Measurements from ENCODE around the gene IL1RAPL1. TPM values are rescaled to one million over a fixed set of nuclear protein-coding genes. Genes with fewer than 3 reads are reported as not detected.

IL1RAPL1 gene
- total RNA-seq, 4 donors from 2014 or later, result 0.24 to 6.2 TPM; not detected in 2

GRCh38 chrX:29665532-29665931 is 1078.3 kb downstream of the IL1RAPL1 start:
- Histone ChIP-seq H3K27me3 (no peaks in the 10 kb centered on the region), H3K9me3 (no peaks in the 10 kb centered on the region), H3K4me3 (no peak overlapping the region), H3K4me1 (no peaks in the 10 kb centered on the region), H3K27ac (no peak overlapping the region), H3K36me3 (no peaks in the 10 kb centered on the region)
- DNase-seq, result no peak
- TF ChIP-seq POLR2A (IDR thresholded peaks at IDR 0.05) (no peak), CTCF (IDR thresholded peaks at IDR 0.05) (no peak)
- intact Hi-C loops (cut with DNase I; ENCODE audit: low total_unique reads), result no loop called here

DNA sequence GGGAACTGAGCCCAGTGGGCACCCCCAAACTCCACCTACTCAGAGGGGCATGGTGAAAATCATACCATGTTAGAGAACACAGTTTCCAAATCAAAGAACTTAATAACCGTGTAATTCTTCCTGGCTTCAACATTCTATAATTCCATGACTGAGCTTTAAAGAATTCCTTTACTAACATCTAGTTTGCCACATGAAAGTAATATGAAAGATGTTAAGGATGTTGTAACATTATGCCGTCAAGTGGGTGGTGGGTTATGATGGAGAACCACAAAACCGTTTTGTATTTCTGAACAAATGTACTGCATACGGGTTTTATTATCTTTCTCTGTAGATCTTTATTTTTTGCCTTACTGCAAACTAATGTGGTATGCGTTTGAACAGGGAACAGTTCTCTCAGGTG is 1079.1 kb downstream of the IL1RAPL1 start:
- H3K27me3 ChIP-seq, result no peaks in the 10 kb centered on the region
- no peak overlapping the region for H3K27ac ChIP-seq
- no peak overlapping the region for H3K4me3 ChIP-seq
- no peak for DNase-seq
- no peaks in the 10 kb centered on the region for H3K36me3 ChIP-seq
- intact Hi-C loops (cut with DNase I; ENCODE audit: low total_unique reads), result no loop called here
- TF ChIP-seq POLR2A (IDR thresholded peaks at IDR 0.05) (no peak), CTCF (IDR thresholded peaks at IDR 0.05) (no peak)
- H3K9me3 ChIP-seq, result no peaks in the 10 kb centered on the region
- no peaks in the 10 kb centered on the region for H3K4me1 ChIP-seq

- Histone ChIP-seq H3K36me3 (no peaks in the 10 kb centered on the region), H3K27ac (no peak overlapping the region), H3K4me3 (no peak overlapping the region), H3K4me1 (no peaks in the 10 kb centered on the region), H3K9me3 (no peaks in the 10 kb centered on the region), H3K27me3 (no peaks in the 10 kb centered on the region)
- intact Hi-C loops (cut with DNase I; ENCODE audit: low total_unique reads), result no loop called here
- TF ChIP-seq CTCF (IDR thresholded peaks at IDR 0.05), result no peak
- TF ChIP-seq POLR2A (IDR thresholded peaks at IDR 0.05), result no peak
- DNase-seq, result no peak
These were observed 1084.2 kb downstream of the IL1RAPL1 start for GRCh38 chrX:29671421-29671820.

- intact Hi-C loops (cut with DNase I; ENCODE audit: low total_unique reads), result no loop called here
- no peaks in the 10 kb centered on the region for H3K4me1 ChIP-seq
- H3K4me3 ChIP-seq, result no peak overlapping the region
- no peak for DNase-seq
- H3K36me3 ChIP-seq, result no peaks in the 10 kb centered on the region
- no peak overlapping the region for H3K27ac ChIP-seq
- peaks cover 0 to 3% of the 10 kb centered on the region in 2 donors for H3K9me3 ChIP-seq
- H3K27me3 ChIP-seq, result no peaks in the 10 kb centered on the region
- TF ChIP-seq POLR2A (IDR thresholded peaks at IDR 0.05) (no peak), CTCF (IDR thresholded peaks at IDR 0.05) (no peak)
These were observed 1100.4 kb downstream of the IL1RAPL1 start for GRCh38 chrX:29687687-29688086.

DNA sequence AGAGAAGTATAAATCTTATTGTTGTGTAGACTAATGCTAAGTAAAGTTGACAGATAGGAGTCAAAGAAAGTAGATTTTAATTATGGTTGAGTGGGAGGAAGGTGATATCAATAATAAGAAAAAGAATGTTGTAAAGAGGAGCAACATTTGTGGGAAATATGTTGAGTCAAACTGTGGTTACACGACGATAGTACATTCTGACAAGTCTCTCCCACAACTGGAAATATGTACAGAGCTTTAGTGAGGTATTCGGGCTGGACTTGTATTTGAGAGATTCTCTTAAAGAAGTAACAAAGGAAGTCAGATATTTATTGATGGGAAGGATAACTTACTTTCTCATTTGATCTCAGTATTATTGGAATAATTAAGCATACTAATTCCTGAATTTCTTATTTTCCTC is 1102.8 kb downstream of the IL1RAPL1 start:
- Histone ChIP-seq H3K27me3 (no peaks in the 10 kb centered on the region), H3K4me1 (no peaks in the 10 kb centered on the region), H3K27ac (no peak overlapping the region), H3K4me3 (no peak overlapping the region), H3K36me3 (no peaks in the 10 kb centered on the region), H3K9me3 (peaks cover 0 to 3% of the 10 kb centered on the region in 2 donors)
- TF ChIP-seq POLR2A (IDR thresholded peaks at IDR 0.05) (no peak), CTCF (IDR thresholded peaks at IDR 0.05) (no peak)
- intact Hi-C loops (cut with DNase I; ENCODE audit: low total_unique reads), result no loop called here
- DNase-seq, result no peak
